Keratinocyte (primary cell): ENCODE data around the gene TRAPPC2L. TPM values are rescaled to one million over a fixed set of nuclear protein-coding genes. Genes with fewer than 3 reads are reported as not detected.

Source experiments
- DNase-seq: peaks from one replicate; pipeline ENCODE4 v3.0.0-alpha.2; 2011; ENCODE audit warnings: low read depth, missing footprints, low spot score
- FAIRE-seq: peaks from 2 replicates; lab custom pipeline; 2011; peaks lifted over from hg19 to GRCh38; lab: Jason Lieb, UNC
- H2AFZ ChIP-seq: 2 replicates; pipeline ENCODE4 v1.6.0; 2012; ENCODE audit warnings: low read length, control low read depth, inconsistent platforms; ENCODE audit not compliant: control insufficient read depth
- H3K27ac ChIP-seq: 2 replicates; pipeline ENCODE4 v1.5.1; 2011; ENCODE audit warnings: low read length; ENCODE audit not compliant: control insufficient read depth, insufficient read depth
- H3K27me3 ChIP-seq: 3 replicates; pipeline ENCODE4 v1.6.0; 2011; ENCODE audit warnings: low read length; ENCODE audit not compliant: control insufficient read depth, insufficient read depth; ENCODE audit errors: extremely low read depth
- H3K36me3 ChIP-seq, 2 experiments: 2 replicates in 1 of 2; 3 replicates in 1 of 2; pipeline ENCODE4 v1.5.1; 2011; ENCODE audit warnings: low read length in 2 of 2, mild to moderate bottlenecking in 1 of 2; ENCODE audit not compliant: control insufficient read depth in 2 of 2, insufficient read depth in 2 of 2; ENCODE audit errors: extremely low read depth in 1 of 2
- H3K4me1 ChIP-seq: 3 replicates; pipeline ENCODE4 v1.5.1; 2011; ENCODE audit warnings: low read length; ENCODE audit not compliant: control insufficient read depth, insufficient read depth; ENCODE audit errors: extremely low read depth
- H3K4me2 ChIP-seq: 3 replicates; pipeline ENCODE4 v1.6.0; 2011; ENCODE audit warnings: low read depth, low read length; ENCODE audit not compliant: control insufficient read depth, insufficient read depth; ENCODE audit errors: extremely low read depth
- H3K4me3 ChIP-seq, 3 experiments: fragments of 200-600 bp in 1 of 3; sonication (generic) in 1 of 3; 2 replicates in 2 of 3; 3 replicates in 1 of 3; pipeline ENCODE4 v1.5.1; 2011 to 2016; ENCODE audit warnings: low read length in 3 of 3, mild to moderate bottlenecking in 3 of 3, control low read depth in 2 of 3, inconsistent platforms in 1 of 3, low read depth in 1 of 3, mixed read lengths in 1 of 3, mixed run types in 1 of 3, moderate library complexity in 1 of 3; ENCODE audit not compliant: control insufficient read depth in 2 of 3, insufficient read depth in 2 of 3; ENCODE audit errors: extremely low read depth in 1 of 3
- H3K79me2 ChIP-seq: 2 replicates; pipeline ENCODE4 v1.6.0; 2012; ENCODE audit warnings: low read length; ENCODE audit not compliant: control insufficient read depth, insufficient read depth
- H3K9ac ChIP-seq: 3 replicates; pipeline ENCODE4 v1.6.0; 2011; ENCODE audit warnings: low read length; ENCODE audit not compliant: control insufficient read depth, insufficient read depth; ENCODE audit errors: extremely low read depth
- H3K9me1 ChIP-seq: 3 replicates; pipeline ENCODE4 v1.6.0; 2011; ENCODE audit warnings: low read length; ENCODE audit not compliant: control insufficient read depth, insufficient read depth; ENCODE audit errors: extremely low read depth
- H3K9me3 ChIP-seq: 2 replicates; pipeline ENCODE4 v1.5.1; 2012; ENCODE audit warnings: low read depth, low read length; ENCODE audit not compliant: control insufficient read depth
- H4K20me1 ChIP-seq: 3 replicates; pipeline ENCODE4 v1.6.0; 2011; ENCODE audit warnings: low read length; ENCODE audit not compliant: control insufficient read depth, insufficient read depth; ENCODE audit errors: extremely low read depth
- EZH2 ChIP-seq: IDR thresholded peaks from one replicate; pipeline ENCODE4 v1.6.1; 2012; ENCODE audit warnings: inconsistent platforms, mild to moderate bottlenecking, low read length, moderate library complexity
- dilution Hi-C: fragments of 300-500 bp; cut with MboI; formaldehyde crosslinking; loops from one replicate; pipeline ENCODE4 v1.7.0; 2020; ENCODE audit warnings: low sequenced_read_pairs; ENCODE audit not compliant: extremely low pct_ligation_motif_present
- polyA plus RNA-seq, 5 experiments: library from polyadenylated mRNA; depleted of rRNA in 3 of 5; stranded (reverse) in 3 of 5; stranded (forward) in 1 of 5; unstranded in 1 of 5; fragments of >200 nt; gene quantifications; 1 replicate in 1 of 5; 2 replicates in 3 of 5; 3 replicates in 1 of 5; pipeline versions ENCODE4 v1.2.1 to v1.2.3, GENCODE V29; 2011 to 2012; ENCODE audit warnings: missing spikeins in 2 of 5, low read depth in 1 of 5, low replicate concordance in 1 of 5
- TF ChIP-seq, protein P1 (sequence below), 3 experiments: IDR thresholded peaks in 1 of 3; conservative IDR thresholded peaks in 1 of 3; optimal IDR thresholded peaks in 1 of 3; 2 replicates in 2 of 3; 3 replicates in 1 of 3; pipeline versions ENCODE3 to v1.5.1; 2011; ENCODE audit warnings: low read length in 3 of 3, mild to moderate bottlenecking in 3 of 3, moderate library complexity in 2 of 3, control low read depth in 1 of 3, inconsistent platforms in 1 of 3; ENCODE audit not compliant: insufficient read depth in 2 of 3; ENCODE audit errors: extremely low read depth in 1 of 3

The TRAPPC2L gene
- polyA plus RNA-seq, 1 donor (not counting 4 experiments of a cell fraction or from before 2014, with no cell fraction given), result 139 TPM

DNA sequence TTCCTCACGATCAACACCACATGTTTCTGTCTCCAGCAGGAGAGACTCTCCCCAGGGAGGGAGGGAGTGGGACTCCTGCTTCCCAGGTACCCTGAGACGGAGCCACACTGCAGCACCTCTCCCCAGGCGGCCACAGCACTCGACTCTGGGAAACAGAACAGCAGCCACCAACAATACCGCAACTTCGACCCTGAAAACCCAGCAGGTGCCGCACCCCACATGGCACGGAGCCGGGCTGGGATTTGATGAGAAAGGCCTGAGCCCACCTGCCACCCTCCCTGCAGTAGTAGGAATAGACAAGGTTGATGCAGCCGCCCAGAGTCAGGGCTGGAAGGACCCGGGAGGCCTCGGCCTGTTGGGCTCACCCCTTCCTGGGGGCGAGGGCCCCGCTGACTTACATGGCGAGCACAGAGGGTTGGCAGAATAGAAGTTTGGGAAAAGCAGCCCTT is 14.6 kb upstream of the TRAPPC2L start:
- Histone ChIP-seq H2AFZ (no peak overlapping the region), H3K9ac (no peak overlapping the region), H3K79me2 (no peaks in the 10 kb centered on the region), H3K27me3 (no peaks in the 10 kb centered on the region), H3K4me2 (no peak overlapping the region), H3K9me1 (no peaks in the 10 kb centered on the region), H3K36me3 (peaks cover 0 to 14% of the 10 kb centered on the region in 2 experiments), H3K4me3 (no peak overlapping the region), H4K20me1 (no peaks in the 10 kb centered on the region), H3K27ac (no peak overlapping the region), H3K9me3 (no peaks in the 10 kb centered on the region), H3K4me1 (no peaks in the 10 kb centered on the region)
- no peak for DNase-seq
- FAIRE-seq, result no peak
- TF ChIP-seq EZH2, result no peak
- TF ChIP-seq, protein P1, sequence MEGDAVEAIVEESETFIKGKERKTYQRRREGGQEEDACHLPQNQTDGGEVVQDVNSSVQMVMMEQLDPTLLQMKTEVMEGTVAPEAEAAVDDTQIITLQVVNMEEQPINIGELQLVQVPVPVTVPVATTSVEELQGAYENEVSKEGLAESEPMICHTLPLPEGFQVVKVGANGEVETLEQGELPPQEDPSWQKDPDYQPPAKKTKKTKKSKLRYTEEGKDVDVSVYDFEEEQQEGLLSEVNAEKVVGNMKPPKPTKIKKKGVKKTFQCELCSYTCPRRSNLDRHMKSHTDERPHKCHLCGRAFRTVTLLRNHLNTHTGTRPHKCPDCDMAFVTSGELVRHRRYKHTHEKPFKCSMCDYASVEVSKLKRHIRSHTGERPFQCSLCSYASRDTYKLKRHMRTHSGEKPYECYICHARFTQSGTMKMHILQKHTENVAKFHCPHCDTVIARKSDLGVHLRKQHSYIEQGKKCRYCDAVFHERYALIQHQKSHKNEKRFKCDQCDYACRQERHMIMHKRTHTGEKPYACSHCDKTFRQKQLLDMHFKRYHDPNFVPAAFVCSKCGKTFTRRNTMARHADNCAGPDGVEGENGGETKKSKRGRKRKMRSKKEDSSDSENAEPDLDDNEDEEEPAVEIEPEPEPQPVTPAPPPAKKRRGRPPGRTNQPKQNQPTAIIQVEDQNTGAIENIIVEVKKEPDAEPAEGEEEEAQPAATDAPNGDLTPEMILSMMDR (optimal IDR thresholded peaks at IDR 0.05 in 1 of 3, IDR thresholded peaks at IDR 0.05 in 1 of 3, conservative IDR thresholded peaks at IDR 0.05 in 1 of 3; ENCODE audit: extremely low read depth in 1 of 3, insufficient read depth in 2 of 3, low read length in 3 of 3), result no peak
- dilution Hi-C loops, result no loop called here

DNA sequence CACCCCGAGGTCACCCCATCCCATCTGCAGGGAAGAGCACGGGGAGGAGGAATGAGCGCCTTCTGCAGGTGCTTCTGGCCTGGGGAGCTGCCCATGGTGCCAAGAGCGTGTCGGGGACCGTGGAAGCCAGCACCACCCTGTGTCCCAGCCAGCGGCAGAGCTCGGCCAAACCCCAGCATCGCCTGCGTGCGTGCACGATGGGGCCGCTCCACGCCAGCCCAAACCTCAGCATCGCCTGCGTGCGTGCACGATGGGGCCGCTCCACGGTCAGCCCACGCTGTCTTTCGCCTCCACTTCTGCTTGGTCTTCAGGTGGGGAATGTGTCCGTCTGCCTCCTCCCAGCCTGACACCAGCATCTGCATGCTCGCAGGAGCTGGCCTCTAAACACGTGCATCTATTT is 14.1 kb upstream of the TRAPPC2L start:
- H2AFZ ChIP-seq, result no peak overlapping the region
- H3K27ac ChIP-seq, result no peak overlapping the region
- no peak overlapping the region for H3K4me3 ChIP-seq
- H4K20me1 ChIP-seq, result no peaks in the 10 kb centered on the region
- no peaks in the 10 kb centered on the region for H3K27me3 ChIP-seq
- no peaks in the 10 kb centered on the region for H3K9me3 ChIP-seq
- peaks cover 0 to 14% of the 10 kb centered on the region in 2 experiments for H3K36me3 ChIP-seq
- dilution Hi-C loops, result no loop called here
- no peaks in the 10 kb centered on the region for H3K9me1 ChIP-seq
- H3K4me2 ChIP-seq, result no peak overlapping the region
- FAIRE-seq (no peak), DNase-seq (no peak)
- H3K9ac ChIP-seq, result no peak overlapping the region
- no peaks in the 10 kb centered on the region for H3K4me1 ChIP-seq
- TF ChIP-seq, protein P1 (optimal IDR thresholded peaks at IDR 0.05 in 1 of 3, IDR thresholded peaks at IDR 0.05 in 1 of 3, conservative IDR thresholded peaks at IDR 0.05 in 1 of 3; ENCODE audit: extremely low read depth in 1 of 3, insufficient read depth in 2 of 3, low read length in 3 of 3), result no peak
- no peak for TF ChIP-seq EZH2
- H3K79me2 ChIP-seq, result no peaks in the 10 kb centered on the region
